Posterior vena cava (tissue), 2 donors: ENCODE data around the gene LENG1. TPM values are rescaled to one million over a fixed set of nuclear protein-coding genes. Genes with fewer than 3 reads are reported as not detected.
A peak's percentile ranks its signal among the peaks of the same experiment; 100 is the strongest.
"Not testable (repeated sequence)": the region's sequence is repeated elsewhere in the genome, so short reads cannot be mapped to it uniquely, and the experiment has no call there.

Experiments
- DNase-seq: peaks from one replicate; pipeline ENCODE4 v3.0.0-alpha.2; 2020; ENCODE audit warnings: low spot score
- intact Hi-C, 2 donors: fragments of 100-400 bp; cut with DNase I; formaldehyde crosslinking; loops; one replicate each; pipeline versions ENCODE4 v1.14.1 to v1.14.2; 2022 to 2023
- total RNA-seq, 2 donors: library from RNA; stranded (reverse); fragmentation: NEBNext Ultra II Directional; extraction: Animal tissue kit (Norgen Biotek cat#: 25700); gene quantifications; one replicate each; pipeline ENCODE4 v1.2.1, GENCODE V29; 2021
- donor health status: DM: yes; HTN: yes; CAD: no.
- donor health status: DM: yes; HTN: yes; CAD: no.

LENG1 gene
- total RNA-seq, 2 donors from 2014 or later = 4.7 to 6.2 TPM

GRCh38 chr19:54172471-54173358 lies 13.2 kb upstream of the LENG1 start, which contains the start of gene TMC4:
TSS of gene TMC4 (minus strand) at chr19:54173160. CDS start at chr19:54173117, 43 bp downstream.
- no peak for DNase-seq
- intact Hi-C loops = loop anchor here in 1 of 2 donors (2.0 to 10.0 kb wide), 2 partner anchors 34 to 282 kb away; no protein-coding TSS in a partner anchor

GRCh38 chr19:54171736-54172431 lies 12.4 kb upstream of the LENG1 start:
- intact Hi-C loops = loop anchor here in 1 of 2 donors (2.0 to 10.0 kb wide), 2 partner anchors 35 to 283 kb away; no protein-coding TSS in a partner anchor
- not testable (repeated sequence) for DNase-seq

- intact Hi-C loops = loop anchor here (2.0 to 5.0 kb wide), 2 partner anchors 62 to 63 kb away; no protein-coding TSS in a partner anchor
- DNase-seq = no peak
These were observed 9.7 kb upstream of the LENG1 start for GRCh38 chr19:54169149-54169740.

DNA sequence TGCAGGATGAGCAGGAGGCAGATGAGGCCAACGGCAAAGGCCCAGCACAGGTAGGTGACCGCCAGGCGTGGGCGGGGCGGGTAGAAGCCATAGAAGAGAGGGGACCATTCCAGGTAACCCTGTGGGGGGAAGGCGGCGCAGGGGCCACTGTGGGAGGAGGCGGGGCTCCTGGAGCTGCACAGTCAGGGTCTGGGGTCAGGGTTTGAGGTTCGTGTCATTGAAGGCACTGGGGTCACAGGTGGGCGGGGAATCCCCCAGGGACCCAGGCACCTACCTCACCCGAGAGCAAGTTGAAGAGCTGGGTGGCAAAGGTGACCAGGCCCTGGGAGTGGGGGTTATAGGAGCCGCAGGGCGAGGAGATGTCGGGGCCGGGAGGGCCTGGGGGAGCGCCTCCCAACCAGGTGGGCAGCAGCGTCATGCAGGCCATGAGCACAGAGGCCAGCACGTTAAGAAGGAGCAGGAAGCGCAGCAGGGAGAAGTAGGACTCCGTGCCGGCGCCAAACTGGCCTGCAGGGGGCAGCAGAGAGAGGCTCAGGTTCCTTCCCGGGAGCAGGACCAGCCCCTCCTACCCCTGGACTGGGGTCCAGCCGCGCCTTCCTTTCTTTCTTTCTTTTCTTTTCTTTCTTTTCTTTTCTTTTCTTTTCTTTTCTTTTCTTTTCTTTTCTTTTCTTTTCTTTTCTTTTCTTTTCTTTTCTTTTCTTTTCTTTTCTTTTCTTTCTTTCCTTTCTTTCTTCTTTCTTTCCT lies 8.8 kb upstream of the LENG1 start:
- DNase-seq = peak; percentile 99
- intact Hi-C loops = loop anchor here (2.0 to 5.0 kb wide), 2 partner anchors 62 to 64 kb away; no protein-coding TSS in a partner anchor

GRCh38 chr19:54165222-54165621 lies 5.7 kb upstream of the LENG1 start:
- no peak for DNase-seq
- intact Hi-C loops = loop anchor here in 1 of 2 donors (5.0 kb wide), 1 partner anchor 67 kb away; no protein-coding TSS in a partner anchor

DNA sequence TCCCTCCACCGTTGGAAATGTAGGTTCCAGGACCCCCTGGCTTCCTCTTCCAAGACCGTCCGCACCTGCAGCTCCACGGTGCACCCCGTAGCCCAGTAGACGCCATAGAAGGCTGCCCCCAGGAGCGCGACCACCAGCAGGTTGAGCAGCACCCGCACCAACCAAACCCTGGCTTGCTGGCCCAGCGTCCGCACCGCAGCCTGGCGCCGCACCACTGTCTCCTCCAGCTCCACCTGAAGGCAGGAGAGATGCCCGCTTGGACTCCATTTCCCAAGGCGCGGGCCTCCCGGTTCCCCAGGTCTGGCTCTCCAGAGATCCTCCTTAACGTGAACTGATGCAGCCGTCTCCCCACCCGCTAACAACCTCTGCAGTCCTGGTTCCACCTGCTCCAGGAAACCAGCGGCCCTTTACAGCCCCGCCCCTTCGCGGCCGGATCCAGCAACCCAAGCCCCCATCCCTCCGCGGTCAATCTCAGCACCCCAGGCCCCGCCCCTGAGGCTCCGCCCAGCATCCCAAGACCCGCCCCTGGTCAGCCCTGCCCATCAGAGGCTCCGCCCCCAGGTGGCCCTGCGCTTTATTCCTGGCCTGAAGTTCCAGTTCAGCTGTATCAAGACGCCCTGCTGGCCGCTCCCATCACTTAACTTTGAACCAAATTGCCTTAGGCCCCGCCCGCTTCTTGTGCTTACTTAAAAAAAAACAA lies 5.0 kb upstream of the LENG1 start:
- intact Hi-C loops = loop anchor here in 1 of 2 donors (5.0 kb wide), 1 partner anchor 68 kb away; no protein-coding TSS in a partner anchor
- peak; percentile 92 for DNase-seq

- intact Hi-C loops = no loop called here
- no peak for DNase-seq
These were observed 3.4 kb upstream of the LENG1 start for GRCh38 chr19:54162884-54163283.

DNA sequence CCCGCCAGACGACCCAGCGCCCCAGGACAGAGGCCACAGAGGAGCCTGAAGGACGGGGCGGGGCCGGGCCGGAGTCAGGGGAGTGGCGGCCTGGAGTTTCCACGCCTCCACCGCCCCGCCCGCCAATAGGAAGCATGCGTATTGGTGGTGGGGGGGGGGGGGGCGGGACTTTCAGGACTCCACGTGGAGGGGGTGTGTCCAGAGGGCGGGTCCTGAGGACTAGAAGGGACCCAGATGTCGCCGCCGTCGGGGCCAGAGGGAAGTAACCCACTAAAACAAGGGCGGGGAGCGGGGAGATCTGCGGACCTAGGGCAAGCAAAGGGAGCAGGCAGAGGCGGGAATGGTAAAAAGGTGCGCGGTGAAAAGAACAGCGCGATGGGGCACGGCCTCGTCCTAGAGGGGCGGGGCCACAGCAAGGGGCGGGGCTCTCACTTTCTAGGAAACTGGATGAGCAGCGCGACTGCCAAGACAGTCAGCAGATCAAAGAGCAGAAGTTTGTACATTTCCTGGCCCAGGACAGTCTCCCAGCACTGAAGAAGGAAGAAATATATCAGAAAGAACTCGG lies 2.8 kb upstream of the LENG1 start:
- intact Hi-C loops = no loop called here
- DNase-seq = peak; percentile 96

- DNase-seq = no peak
- intact Hi-C loops = no loop called here
These were observed 1.3 kb upstream of the LENG1 start for GRCh38 chr19:54160854-54161253.

DNA sequence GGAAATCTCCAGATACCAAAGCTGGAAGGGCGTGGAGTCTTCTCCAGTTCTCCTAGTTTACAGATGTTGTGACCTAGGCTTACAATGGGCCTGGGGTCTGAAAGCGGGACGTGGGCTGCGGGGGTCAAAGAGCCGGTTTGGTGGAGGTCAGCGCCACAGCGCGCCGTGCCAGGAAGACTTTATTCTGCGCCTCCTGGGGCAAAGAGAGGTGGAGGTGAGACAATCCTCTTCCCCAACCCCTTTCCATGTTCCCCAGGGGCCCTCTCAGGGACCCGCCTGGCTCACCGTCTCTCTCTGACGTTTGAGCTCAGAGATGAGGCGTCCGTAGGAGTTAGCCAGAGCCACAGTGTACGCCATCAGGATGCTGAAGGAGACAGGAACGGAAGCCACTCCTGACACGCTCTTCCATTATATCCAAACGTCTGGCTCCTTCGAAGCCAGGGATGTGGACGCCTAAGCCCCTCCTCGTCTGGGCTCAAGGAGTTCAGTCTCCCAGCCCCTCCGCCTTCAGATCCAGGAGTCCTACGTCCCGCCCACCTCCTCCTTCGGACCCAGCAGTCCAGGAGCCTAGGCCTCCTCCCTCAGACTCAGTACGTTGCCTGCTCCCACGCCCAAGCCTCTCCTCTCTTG lies 776 bp upstream of the LENG1 start:
- intact Hi-C loops = no loop called here

GRCh38 chr19:54158812-54159351 lies 639 bp downstream of the LENG1 start:
- DNase-seq = no peak
- intact Hi-C loops = loop anchor here in 1 of 2 donors (10.0 kb wide), 1 partner anchor 244 kb away; no protein-coding TSS in a partner anchor

More for the DNA sequence above, 776 bp upstream of the LENG1 start:
- DNase-seq = no peak

GRCh38 chr19:54156953-54157352 lies 2.6 kb downstream of the LENG1 start:
- intact Hi-C loops = loop anchor here in 1 of 2 donors (10.0 kb wide), 1 partner anchor 242 kb away; no protein-coding TSS in a partner anchor
- no peak for DNase-seq

DNA sequence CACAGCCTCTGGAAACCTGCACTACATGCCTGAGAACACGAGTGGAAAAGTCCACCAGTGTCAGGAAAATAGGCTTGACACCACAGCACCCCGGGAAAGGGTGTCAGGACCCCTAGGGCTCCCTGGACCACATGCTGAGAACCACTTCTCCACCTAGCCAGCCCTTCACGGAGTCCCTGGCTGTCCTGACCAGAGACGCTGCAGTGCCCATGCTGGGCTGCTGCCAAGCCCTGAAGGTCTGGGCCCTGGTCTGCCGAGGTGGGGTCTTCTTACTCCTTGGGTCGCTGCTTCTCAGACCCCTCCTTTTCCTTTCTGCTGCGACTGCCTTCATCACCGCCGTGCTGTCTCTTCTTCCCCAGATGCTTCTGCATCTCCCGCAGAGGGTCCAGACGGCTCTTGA lies 3.0 kb downstream of the LENG1 start:
- DNase-seq = no peak
- intact Hi-C loops = loop anchor here in 1 of 2 donors (10.0 kb wide), 1 partner anchor 242 kb away; no protein-coding TSS in a partner anchor

- DNase-seq = no peak
These were observed 3.8 kb downstream of the LENG1 start for GRCh38 chr19:54155694-54156093.

DNA sequence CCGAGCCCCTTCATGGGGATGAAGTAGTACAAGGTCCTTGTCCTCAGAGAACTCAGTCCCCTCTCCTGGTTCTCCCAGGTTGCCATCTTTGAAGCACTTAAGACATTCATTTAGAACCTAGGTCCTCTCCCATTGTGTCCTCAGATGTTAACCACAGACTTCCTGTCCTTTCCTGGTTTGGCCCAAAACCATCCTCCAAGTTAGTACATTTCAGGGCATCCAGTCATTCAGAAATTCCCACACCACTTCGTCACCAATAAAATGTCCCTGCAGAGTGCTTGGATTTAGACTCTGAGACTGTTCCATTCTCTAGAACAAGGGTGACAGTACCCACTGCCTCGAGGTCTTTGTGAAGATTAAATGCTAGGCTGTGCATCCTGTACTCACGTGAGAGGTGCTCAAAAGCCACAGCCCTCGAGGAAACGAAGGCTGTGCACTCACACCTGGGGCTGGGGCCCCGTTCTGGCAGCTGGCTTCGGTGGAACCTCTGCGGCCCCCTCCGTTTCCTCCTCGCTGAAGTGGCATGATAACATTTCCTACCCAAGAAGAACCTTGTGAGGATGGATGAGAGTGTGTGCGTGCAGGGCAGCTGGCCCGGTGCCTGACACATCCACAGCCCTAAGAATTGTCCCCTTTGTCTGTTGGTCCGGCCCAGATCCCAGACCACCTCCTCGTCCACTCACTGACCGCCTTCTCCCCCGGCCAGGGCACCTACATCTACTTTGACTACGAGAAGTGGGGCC lies 4.7 kb downstream of the LENG1 start:
- intact Hi-C loops = loop anchor here in 1 of 2 donors (10.0 kb wide), 1 partner anchor 240 kb away; no protein-coding TSS in a partner anchor
- no peak for DNase-seq

More at GRCh38 chr19:54155694-54156093, 3.8 kb downstream of the LENG1 start:
- intact Hi-C loops = loop anchor here in 1 of 2 donors (10.0 kb wide), 1 partner anchor 241 kb away; no protein-coding TSS in a partner anchor
